AG09309 (cell line): ENCODE results near the gene FEN1.
A peak's percentile ranks its signal among the peaks of the same experiment; 100 is the strongest.

Source experiments
- DNase-seq: peaks from one replicate; pipeline ENCODE4 v3.0.0-alpha.2; 2010; ENCODE audit warnings: low read depth
- H3K4me3 ChIP-seq: 2 replicates; pipeline ENCODE4 v1.5.1; 2011; ENCODE audit warnings: mild to moderate bottlenecking, low read depth, low read length, moderate library complexity; ENCODE audit not compliant: control insufficient read depth
- CTCF ChIP-seq: IDR thresholded peaks from 2 replicates; pipeline ENCODE4 v1.5.1; 2011; ENCODE audit warnings: mild to moderate bottlenecking, low read depth, low read length, inconsistent platforms; ENCODE audit not compliant: insufficient read depth, control insufficient read depth; ENCODE audit errors: missing control alignments

Gene FEN1

GRCh38 chr11:61752925-61753521 is 39.7 kb upstream of the FEN1 start:
- TF ChIP-seq CTCF = no peak
- DNase-seq = no peak
- H3K4me3 ChIP-seq = peak overlapping the region; percentile 42

DNA sequence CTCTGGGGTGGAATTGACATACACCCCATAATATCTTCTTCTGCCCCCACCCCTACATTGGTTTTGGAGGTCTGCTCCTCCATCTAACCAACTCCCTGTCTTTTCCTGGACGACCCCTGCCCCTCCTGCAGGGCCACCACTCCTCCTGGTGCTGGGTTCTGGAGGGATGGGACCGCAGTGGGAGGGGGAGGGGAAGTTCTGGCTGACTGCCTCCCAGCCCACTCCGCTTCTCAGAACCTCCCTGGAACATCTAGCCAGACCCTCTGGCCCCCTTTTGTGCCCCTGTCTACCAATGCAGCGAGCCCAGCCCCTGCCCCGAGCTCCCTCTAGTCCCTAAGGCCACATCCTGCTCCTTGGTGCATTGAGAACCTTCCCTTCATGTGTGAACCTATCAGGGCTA is 39.0 kb upstream of the FEN1 start:
- H3K4me3 ChIP-seq = no peak overlapping the region
- no peak for TF ChIP-seq CTCF
- no peak for DNase-seq

- DNase-seq = no peak
- H3K4me3 ChIP-seq = no peak overlapping the region
- TF ChIP-seq CTCF = no peak
Observed at GRCh38 chr11:61754534-61755482, 37.9 kb upstream of the FEN1 start.

DNA sequence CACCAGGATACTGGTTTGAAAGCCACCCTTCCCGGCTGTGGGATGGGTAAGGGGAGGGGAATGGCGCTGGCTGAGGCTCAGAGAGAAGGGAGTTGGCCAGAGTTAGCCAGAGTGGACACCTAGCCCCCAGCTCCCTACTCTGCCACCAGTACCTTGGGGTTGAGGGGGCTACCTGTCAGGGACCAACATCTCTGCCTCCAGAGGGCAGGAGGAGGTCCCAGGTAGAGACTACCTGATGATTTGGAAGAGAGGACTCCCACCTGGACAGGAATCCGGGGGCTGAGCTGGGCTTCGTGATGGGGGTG is 36.6 kb upstream of the FEN1 start:
- TF ChIP-seq CTCF = no peak
- no peak overlapping the region for H3K4me3 ChIP-seq
- no peak for DNase-seq

- no peak for DNase-seq
- H3K4me3 ChIP-seq = no peak overlapping the region
- TF ChIP-seq CTCF = no peak
Observed at GRCh38 chr11:61756452-61757212, 36.1 kb upstream of the FEN1 start.

DNA sequence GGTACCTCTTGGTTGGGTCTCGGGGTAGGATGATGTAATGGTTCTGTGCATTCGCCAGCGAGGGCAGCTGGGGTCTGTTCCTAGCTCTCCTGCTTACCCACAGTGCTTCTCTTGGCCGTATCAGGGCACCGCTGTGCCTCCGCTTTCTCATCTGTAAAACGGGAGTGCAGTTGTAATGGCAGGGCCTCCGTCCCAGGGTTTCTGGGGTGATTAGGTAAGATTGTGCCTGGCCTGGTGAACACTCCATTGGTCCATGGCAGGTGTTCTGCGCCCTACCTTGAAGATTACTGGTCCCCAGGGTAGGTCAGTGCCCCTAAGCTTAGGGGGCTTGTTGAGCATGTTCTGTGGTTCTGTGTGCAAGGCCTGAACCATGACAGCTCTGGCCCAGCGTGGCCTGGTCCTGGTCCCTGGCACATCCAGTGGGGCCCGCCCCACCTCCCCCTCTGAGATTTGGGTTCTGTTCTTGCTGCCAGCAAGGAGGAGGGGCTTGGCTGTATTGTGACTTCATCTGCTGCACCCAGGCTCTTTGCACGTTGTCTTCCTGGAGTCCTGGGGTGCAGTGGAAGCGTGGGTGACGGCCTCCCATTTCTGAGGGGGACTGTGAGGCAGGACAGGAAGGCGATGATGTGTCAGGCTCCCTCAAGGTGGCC is 35.4 kb upstream of the FEN1 start:
- H3K4me3 ChIP-seq = no peak overlapping the region
- DNase-seq = no peak
- TF ChIP-seq CTCF = no peak
